HG02970 (cell line): ENCODE data around the gene DDA1.
"Not testable (repeated sequence)": the region's sequence is repeated elsewhere in the genome, so short reads cannot be mapped to it uniquely, and the experiment has no call there.

ENCODE experiments used
- ATAC-seq: cut with Tn5 transposase; IDR thresholded peaks from one replicate; pipeline ENCODE4 v1.9.1; 2021; ENCODE audit warnings: mild to moderate bottlenecking, moderate library complexity, moderate number of reproducible peaks; ENCODE audit not compliant: unreplicated experiment, low FRiP score

DDA1 gene

GRCh38 chr19:17340302-17340870, 31.0 kb downstream of the DDA1 start:
- ATAC-seq, result no peak

- no peak for ATAC-seq
Observed at GRCh38 chr19:17340871-17341357, 31.6 kb downstream of the DDA1 start.

GRCh38 chr19:17341386-17341785, 32.0 kb downstream of the DDA1 start:
- no peak for ATAC-seq

GRCh38 chr19:17341845-17342244, 32.5 kb downstream of the DDA1 start:
- no peak for ATAC-seq

- no peak for ATAC-seq
Observed at GRCh38 chr19:17346109-17346671, 36.8 kb downstream of the DDA1 start.

- ATAC-seq, result no peak
Observed at GRCh38 chr19:17347361-17347760, 38.0 kb downstream of the DDA1 start.

- no peak for ATAC-seq
Observed at GRCh38 chr19:17347877-17348276, 38.5 kb downstream of the DDA1 start.

- no peak for ATAC-seq
Observed at GRCh38 chr19:17348700-17349099, 39.3 kb downstream of the DDA1 start.

GRCh38 chr19:17351815-17352435, 42.6 kb downstream of the DDA1 start:
- ATAC-seq, result no peak

- ATAC-seq, result no peak
Observed at GRCh38 chr19:17352608-17353280, 43.4 kb downstream of the DDA1 start.

- no peak for ATAC-seq
Observed at GRCh38 chr19:17353386-17353785, 44.0 kb downstream of the DDA1 start.

- ATAC-seq, result no peak
Observed at GRCh38 chr19:17357078-17357666, 47.8 kb downstream of the DDA1 start.

- ATAC-seq, result no peak
Observed at GRCh38 chr19:17357724-17358123, 48.4 kb downstream of the DDA1 start.

- ATAC-seq, result no peak
Observed at GRCh38 chr19:17358395-17358794, 49.0 kb downstream of the DDA1 start.

GRCh38 chr19:17359905-17360800, 50.8 kb downstream of the DDA1 start:
- no peak for ATAC-seq

GRCh38 chr19:17363852-17364605, 54.7 kb downstream of the DDA1 start:
- not testable (repeated sequence) for ATAC-seq

- no peak for ATAC-seq
Observed at GRCh38 chr19:17365361-17365760, 56.0 kb downstream of the DDA1 start.

GRCh38 chr19:17370026-17370587, 60.7 kb downstream of the DDA1 start:
- no peak for ATAC-seq
